GM19035 (cell line): ENCODE measurements around the gene PARVG.
"Not testable (repeated sequence)": the region's sequence is repeated elsewhere in the genome, so short reads cannot be mapped to it uniquely, and the experiment has no call there.

Experiments
- ATAC-seq: cut with Tn5 transposase; IDR thresholded peaks from one replicate; pipeline ENCODE4 v1.9.1; 2021; ENCODE audit not compliant: unreplicated experiment

The PARVG gene

GRCh38 chr22:44241121-44241520 is 60.4 kb downstream of the PARVG start:
- ATAC-seq, result not testable (repeated sequence)

- no peak for ATAC-seq
Measured at GRCh38 chr22:44242946-44243724, 62.4 kb downstream of the PARVG start.

GRCh38 chr22:44243761-44244160 is 63.0 kb downstream of the PARVG start:
- no peak for ATAC-seq

- ATAC-seq, result no peak
Measured at GRCh38 chr22:44244265-44244822, 63.6 kb downstream of the PARVG start.

- ATAC-seq, result no peak
Measured at GRCh38 chr22:44245438-44245837, 64.7 kb downstream of the PARVG start.

GRCh38 chr22:44245867-44246266 is 65.1 kb downstream of the PARVG start:
- no peak for ATAC-seq

GRCh38 chr22:44246615-44247326 is 66.0 kb downstream of the PARVG start:
- ATAC-seq, result no peak

GRCh38 chr22:44247346-44247745 is 66.6 kb downstream of the PARVG start:
- no peak for ATAC-seq

- ATAC-seq, result no peak
Measured at GRCh38 chr22:44247923-44248892, 67.5 kb downstream of the PARVG start.

- ATAC-seq, result no peak
Measured at GRCh38 chr22:44248926-44249325, 68.2 kb downstream of the PARVG start.

- no peak for ATAC-seq
Measured at GRCh38 chr22:44249376-44250147, 68.8 kb downstream of the PARVG start.

- ATAC-seq, result no peak
Measured at GRCh38 chr22:44254811-44255210, 74.1 kb downstream of the PARVG start.

- no peak for ATAC-seq
Measured at GRCh38 chr22:44256085-44256484, 75.4 kb downstream of the PARVG start.

GRCh38 chr22:44256556-44257485 is 76.1 kb downstream of the PARVG start:
- no peak for ATAC-seq
